Ovary (tissue), 9 donors: ENCODE results near the gene APOL6. TPM values are rescaled to one million over a fixed set of nuclear protein-coding genes. Genes with fewer than 3 reads are reported as not detected.

Experiments
- DNase-seq, 5 donors: peaks; one replicate each; pipeline ENCODE4 v3.0.0-alpha.2; 2019 to 2020
- H3K27ac ChIP-seq, 2 donors: fragments of 200-600 bp; one replicate each; pipeline versions ENCODE4 v1.5.1 to v1.8.0; 2019 to 2022
- H3K27me3 ChIP-seq: fragments of 200-600 bp; one replicate; pipeline ENCODE4 v1.8.0; 2022
- H3K36me3 ChIP-seq: fragments of 200-600 bp; sonication (generic); one replicate; pipeline ENCODE4 v1.5.1; 2019
- H3K4me1 ChIP-seq: one replicate; pipeline ENCODE4 v1.8.1; 2013; ENCODE audit warnings: mild to moderate bottlenecking, moderate library complexity; ENCODE audit not compliant: insufficient read depth
- H3K4me3 ChIP-seq: fragments of 200-600 bp; sonication (generic); one replicate; pipeline ENCODE4 v1.5.1; 2017
- H3K9me3 ChIP-seq, 2 donors: fragments of 200-600 bp in 1 of 2; sonication (generic) in 1 of 2; one replicate each; pipeline versions ENCODE4 v1.5.1 to v1.8.1; 2013 to 2019; ENCODE audit warnings: mild to moderate bottlenecking in 1 of 2, moderate library complexity in 1 of 2
- EP300 ChIP-seq: sonication (generic); formaldehyde crosslinking; IDR thresholded peaks from one replicate; pipeline ENCODE4 v1.6.1; 2017; ENCODE audit warnings: antibody characterized with exemption
- POLR2A ChIP-seq: fragments of 450-650 bp; IDR thresholded peaks from one replicate; pipeline ENCODE4 v1.6.1; 2017; ENCODE audit warnings: antibody characterized with exemption, mild to moderate bottlenecking, moderate library complexity
- WGBS, 3 donors: extraction: QIAGEN DNeasy Blood & Tissue Kit in 1 of 3; methylation state at CpG; one replicate each; pipeline versions ENCODE4 v1.1.5 to v1.1.7; 2013 to 2017; 5-methylcytosine and 5-hydroxymethylcytosine counted together
- intact Hi-C, 4 donors: fragments of 100-400 bp; cut with DNase I; formaldehyde crosslinking; loops; one replicate each; pipeline versions ENCODE4 v1.11.0 to v1.15.1; 2022 to 2023
- polyA plus RNA-seq, 2 donors: library from polyadenylated mRNA; stranded (reverse); fragments of 200-250 nt in 1 of 2; fragments of 350-450 nt in 1 of 2; fragmentation: Illumina TruSeq in 1 of 2; extraction: RNeasy Lipid Tissue Mini Kit (QIAGEN cat#74804) in 1 of 2; gene quantifications; one replicate each; pipeline ENCODE4 v1.2.3, GENCODE V29; 2013 to 2014
- total RNA-seq, 7 donors: library from RNA; depleted of rRNA in 2 of 7; stranded (reverse); fragments of >200 nt in 2 of 7; fragmentation: NEBNext Ultra II Directional in 3 of 7; extraction: Animal tissue kit (Norgen Biotek cat#: 25700) in 3 of 7; gene quantifications; one replicate each; pipeline versions ENCODE4 v1.1.0 to v1.2.4, GENCODE V29; 2016 to 2023
- TF ChIP-seq, protein P1 (sequence below), 3 donors: fragments of 450-650 bp in 2 of 3; fragments of 200-600 bp in 1 of 3; IDR thresholded peaks; one replicate each; pipeline versions ENCODE4 v1.5.1 to v1.8.0; 2016 to 2022; ENCODE audit warnings: antibody characterized with exemption in 3 of 3, mild to moderate bottlenecking in 1 of 3
- donor health status: DM: no; HTN: no; CAD: no; lungs with moderate emphysema.
- donor health status: DM: no; HTN: no; CAD: no.
- donor health status: Bipolar disorder and iron deficiency.
- donor health status: DM: yes; HTN: yes; CAD: no.
- donor health status: DM: no; HTN: no; CAD: no.
- donor health status: DM: yes; HTN: yes; CAD: no.

APOL6 gene
- total and polyA plus RNA-seq, 9 donors: 11.1 to 34.1 (median 18.6) TPM

GRCh38 chr22:35606916-35607315, 41.3 kb upstream of the APOL6 start:
- no peaks in the 10 kb centered on the region for H3K27me3 ChIP-seq
- no peak overlapping the region for H3K4me3 ChIP-seq
- 88 to 95% (median 91%) methylated on average over 8 of the region's 8 CpGs for WGBS, 3 donors
- peaks cover 9% of the 10 kb centered on the region for H3K4me1 ChIP-seq
- no peak for TF ChIP-seq EP300
- no peak for TF ChIP-seq POLR2A
- TF ChIP-seq, protein P1, sequence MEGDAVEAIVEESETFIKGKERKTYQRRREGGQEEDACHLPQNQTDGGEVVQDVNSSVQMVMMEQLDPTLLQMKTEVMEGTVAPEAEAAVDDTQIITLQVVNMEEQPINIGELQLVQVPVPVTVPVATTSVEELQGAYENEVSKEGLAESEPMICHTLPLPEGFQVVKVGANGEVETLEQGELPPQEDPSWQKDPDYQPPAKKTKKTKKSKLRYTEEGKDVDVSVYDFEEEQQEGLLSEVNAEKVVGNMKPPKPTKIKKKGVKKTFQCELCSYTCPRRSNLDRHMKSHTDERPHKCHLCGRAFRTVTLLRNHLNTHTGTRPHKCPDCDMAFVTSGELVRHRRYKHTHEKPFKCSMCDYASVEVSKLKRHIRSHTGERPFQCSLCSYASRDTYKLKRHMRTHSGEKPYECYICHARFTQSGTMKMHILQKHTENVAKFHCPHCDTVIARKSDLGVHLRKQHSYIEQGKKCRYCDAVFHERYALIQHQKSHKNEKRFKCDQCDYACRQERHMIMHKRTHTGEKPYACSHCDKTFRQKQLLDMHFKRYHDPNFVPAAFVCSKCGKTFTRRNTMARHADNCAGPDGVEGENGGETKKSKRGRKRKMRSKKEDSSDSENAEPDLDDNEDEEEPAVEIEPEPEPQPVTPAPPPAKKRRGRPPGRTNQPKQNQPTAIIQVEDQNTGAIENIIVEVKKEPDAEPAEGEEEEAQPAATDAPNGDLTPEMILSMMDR (IDR thresholded peaks at IDR 0.05): no peak
- intact Hi-C loops: no loop called here
- DNase-seq: no peak
- no peaks in the 10 kb centered on the region for H3K9me3 ChIP-seq
- H3K36me3 ChIP-seq: no peaks in the 10 kb centered on the region
- H3K27ac ChIP-seq: no peak overlapping the region

DNA sequence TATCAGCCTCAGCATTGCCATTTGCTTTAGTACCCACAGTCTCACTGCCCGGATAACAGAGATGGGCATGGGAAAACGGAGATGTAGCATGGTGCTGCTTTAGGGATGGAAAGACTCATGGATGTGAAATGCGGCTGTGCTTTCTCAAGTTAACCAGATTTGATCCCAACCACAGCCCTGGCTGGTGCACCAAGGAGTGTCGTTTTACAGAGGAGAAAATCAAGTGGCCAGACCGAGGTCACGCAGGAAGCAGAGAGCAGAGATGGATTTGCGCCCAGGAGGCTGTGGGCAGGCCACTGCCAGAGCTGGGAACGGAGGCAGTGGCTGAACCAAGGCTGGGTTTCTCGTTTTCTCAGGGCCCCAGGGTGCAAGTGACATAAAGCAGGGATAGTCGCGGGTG, 40.2 kb upstream of the APOL6 start:
- no peak for DNase-seq
- Histone ChIP-seq H3K27me3 (no peaks in the 10 kb centered on the region), H3K27ac (no peak overlapping the region), H3K36me3 (no peaks in the 10 kb centered on the region), H3K4me1 (peaks cover 9% of the 10 kb centered on the region), H3K9me3 (no peaks in the 10 kb centered on the region), H3K4me3 (no peak overlapping the region)
- 86 to 87% (median 87%) methylated on average over 11 of the region's 11 CpGs for WGBS, 3 donors
- intact Hi-C loops: no loop called here
- TF ChIP-seq, protein P1 (IDR thresholded peaks at IDR 0.05): no peak
- TF ChIP-seq EP300: no peak
- no peak for TF ChIP-seq POLR2A

DNA sequence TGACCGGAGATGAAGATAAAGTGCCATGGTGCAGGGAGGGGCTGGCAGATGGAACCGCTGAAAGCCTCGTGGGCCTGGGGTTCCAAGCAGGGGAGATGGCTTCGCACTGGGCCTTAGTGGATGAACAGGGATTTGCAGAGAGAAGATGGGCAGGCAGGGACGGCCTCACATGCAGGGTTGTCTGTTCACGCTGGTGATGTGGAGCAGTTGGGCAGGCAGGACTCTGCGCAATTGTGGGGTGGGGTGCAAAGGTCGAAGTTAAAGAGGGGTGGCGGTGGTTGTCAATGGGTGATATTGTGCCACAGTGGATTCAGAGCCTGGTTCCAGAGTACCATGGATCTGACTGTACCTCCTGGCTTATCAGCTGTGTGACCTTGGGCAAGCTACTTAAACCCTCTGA, 39.0 kb upstream of the APOL6 start:
- intact Hi-C loops: no loop called here
- TF ChIP-seq POLR2A: no peak
- TF ChIP-seq, protein P1 (IDR thresholded peaks at IDR 0.05): no peak
- TF ChIP-seq EP300: no peak
- Histone ChIP-seq H3K4me3 (no peak overlapping the region), H3K9me3 (no peaks in the 10 kb centered on the region), H3K4me1 (peaks cover 9% of the 10 kb centered on the region), H3K27ac (no peak overlapping the region), H3K27me3 (no peaks in the 10 kb centered on the region), H3K36me3 (no peaks in the 10 kb centered on the region)
- DNase-seq: no peak
- 89 to 94% (median 93%) methylated on average over 9 of the region's 9 CpGs for WGBS, 3 donors

DNA sequence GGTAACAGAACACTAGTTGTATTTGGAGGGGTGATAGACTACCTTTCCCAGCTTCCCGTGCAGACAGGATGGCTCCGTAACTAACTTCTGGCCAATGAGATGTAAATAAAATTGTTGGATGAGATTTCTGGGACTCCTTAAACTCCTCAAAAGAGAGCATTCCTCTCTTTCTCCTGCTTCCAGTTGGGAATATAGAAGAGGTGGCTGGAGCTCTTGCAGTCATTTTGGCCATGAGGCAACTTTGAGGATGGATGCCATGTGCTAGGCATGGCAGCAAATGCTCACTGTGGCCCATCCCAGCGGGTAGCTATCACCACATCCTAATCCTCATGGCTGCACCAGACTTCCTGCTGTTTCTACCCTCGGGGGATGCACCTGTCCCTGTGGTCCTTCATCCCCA, 38.5 kb upstream of the APOL6 start:
- no peaks in the 10 kb centered on the region for H3K9me3 ChIP-seq
- 82 to 89% (median 87%) methylated on average over 4 of the region's 4 CpGs for WGBS, 3 donors
- H3K27me3 ChIP-seq: no peaks in the 10 kb centered on the region
- peaks cover 9% of the 10 kb centered on the region for H3K4me1 ChIP-seq
- no peak for DNase-seq
- no peak overlapping the region for H3K27ac ChIP-seq
- TF ChIP-seq, protein P1 (IDR thresholded peaks at IDR 0.05): no peak
- intact Hi-C loops: loop anchor here in 1 of 4 donors (10.0 kb wide), 1 partner anchor 175 kb away; no protein-coding TSS in a partner anchor
- no peaks in the 10 kb centered on the region for H3K36me3 ChIP-seq
- no peak overlapping the region for H3K4me3 ChIP-seq

GRCh38 chr22:35610741-35611140, 37.5 kb upstream of the APOL6 start:
- Histone ChIP-seq H3K27ac (no peak overlapping the region), H3K27me3 (no peaks in the 10 kb centered on the region), H3K4me1 (peaks cover 10% of the 10 kb centered on the region), H3K9me3 (no peaks in the 10 kb centered on the region), H3K36me3 (no peaks in the 10 kb centered on the region), H3K4me3 (no peak overlapping the region)
- DNase-seq: no peak
- TF ChIP-seq EP300: no peak
- TF ChIP-seq POLR2A: no peak
- TF ChIP-seq, protein P1 (IDR thresholded peaks at IDR 0.05): no peak
- 81 to 90% (median 86%) methylated on average over 10 of the region's 10 CpGs for WGBS, 3 donors
- intact Hi-C loops: loop anchor here in 1 of 4 donors (10.0 kb wide), 1 partner anchor 176 kb away; no protein-coding TSS in a partner anchor
